ENCODE results near the gene PRKAG2. TPM values are rescaled to one million over a fixed set of nuclear protein-coding genes. Genes with fewer than 3 reads are reported as not detected.

The PRKAG2 gene
- total and polyA plus RNA-seq, 2 experiments from 2014 or later: 9.1 to 14.9 TPM

GRCh38 chr7:151786936-151787335 is 90.0 kb downstream of the PRKAG2 start:
- H3K27ac ChIP-seq (ENCODE audit: low read depth): no peak overlapping the region
- no peak overlapping the region for H2AFZ ChIP-seq
- H3K4me2 ChIP-seq: no peak overlapping the region
- Mint-ChIP-seq H3K27me3 (ENCODE audit: insufficient read depth, low read depth, poor library complexity) (peaks cover 4% of the 10 kb centered on the region), H3K4me3 (no peak overlapping the region), H3K27ac (no peak overlapping the region), H3K36me3 (ENCODE audit: low read depth) (no peaks in the 10 kb centered on the region), H3K4me1 (peaks cover 5% of the 10 kb centered on the region; the same call in 1 of the 3 replicates), H3K9me3 (no peaks in the 10 kb centered on the region)
- 0 out of 2 replicates have a peak, but pooled peaks cover 7% of the 10 kb centered on the region for H3K9me2 ChIP-seq (ENCODE audit: insufficient read depth)
- DNase-seq (ENCODE audit: low spot score): no peak
- no peak for ATAC-seq
- peaks cover 7% of the 10 kb centered on the region; the same call in 1 of the 2 replicates for H3K27me3 ChIP-seq (ENCODE audit: insufficient read depth)
- no peaks in the 10 kb centered on the region for H3K4me1 ChIP-seq (ENCODE audit: insufficient read depth)
- no peaks in the 10 kb centered on the region for H4K20me1 ChIP-seq (replicated peaks; ENCODE audit: insufficient read depth)
- no peaks in the 10 kb centered on the region for H3F3A ChIP-seq (replicated peaks; ENCODE audit: low read depth)
- no peaks in the 10 kb centered on the region for H3K79me2 ChIP-seq (replicated peaks; ENCODE audit: insufficient read depth)
- TF ChIP-seq STAT1 (IDR thresholded peaks at IDR 0.05; ENCODE audit: unreplicated experiment): no peak
- TF ChIP-seq NANOG (IDR thresholded peaks at IDR 0.05; ENCODE audit: borderline replicate concordance): no peak
- TF ChIP-seq EZH2phosphoT487 (IDR thresholded peaks at IDR 0.05; ENCODE audit: unreplicated experiment): no peak
- TF ChIP-seq ZNF331 (CRISPR knock-in tag; IDR thresholded peaks at IDR 0.05; ENCODE audit: low read depth): no peak
- no peak for TF ChIP-seq JUNB (IDR thresholded peaks at IDR 0.05; ENCODE audit: unreplicated experiment)
- TF ChIP-seq POLR2AphosphoS5 (IDR thresholded peaks at IDR 0.05; ENCODE audit: low read depth): no peak
- no peak for TF ChIP-seq CTCF (conservative IDR thresholded peaks at IDR 0.05; ENCODE audit: low read depth in 2 of 2)
- TF ChIP-seq CREB1 (CRISPR knock-in tag; IDR thresholded peaks at IDR 0.05; ENCODE audit: low read depth): no peak
- no peak for TF ChIP-seq ZNF462 (CRISPR knock-in tag; IDR thresholded peaks at IDR 0.05)
- TF ChIP-seq REST (IDR thresholded peaks at IDR 0.05; ENCODE audit: unreplicated experiment): no peak
- no peak for TF ChIP-seq ZNF114 (CRISPR knock-in tag; IDR thresholded peaks at IDR 0.05)
- TF ChIP-seq ETS1 (IDR thresholded peaks at IDR 0.05): no peak
- TF ChIP-seq EZH2 (IDR thresholded peaks at IDR 0.05; ENCODE audit: low read depth, unreplicated experiment): no peak
- H3K4me3 ChIP-seq: no peak overlapping the region
- no peaks in the 10 kb centered on the region for H3K36me3 ChIP-seq (ENCODE audit: insufficient read depth)
